GM20000 (cell line): ENCODE data around the gene SLC44A5.
"Not testable (repeated sequence)": the region's sequence is repeated elsewhere in the genome, so short reads cannot be mapped to it uniquely, and the experiment has no call there.

ENCODE experiments used
- DNase-seq: peaks from one replicate; pipeline ENCODE4 v3.0.0; 2012; ENCODE audit warnings: low spot score
- CTCF ChIP-seq: IDR thresholded peaks from 2 replicates; pipeline ENCODE4 v1.5.1; 2012; ENCODE audit warnings: mild to moderate bottlenecking, control low read depth; ENCODE audit errors: extremely low read depth, missing control alignments

SLC44A5 gene

GRCh38 chr1:75502776-75503175 is 108.1 kb downstream of the SLC44A5 start:
- TF ChIP-seq CTCF: no peak
- DNase-seq: no peak

DNA sequence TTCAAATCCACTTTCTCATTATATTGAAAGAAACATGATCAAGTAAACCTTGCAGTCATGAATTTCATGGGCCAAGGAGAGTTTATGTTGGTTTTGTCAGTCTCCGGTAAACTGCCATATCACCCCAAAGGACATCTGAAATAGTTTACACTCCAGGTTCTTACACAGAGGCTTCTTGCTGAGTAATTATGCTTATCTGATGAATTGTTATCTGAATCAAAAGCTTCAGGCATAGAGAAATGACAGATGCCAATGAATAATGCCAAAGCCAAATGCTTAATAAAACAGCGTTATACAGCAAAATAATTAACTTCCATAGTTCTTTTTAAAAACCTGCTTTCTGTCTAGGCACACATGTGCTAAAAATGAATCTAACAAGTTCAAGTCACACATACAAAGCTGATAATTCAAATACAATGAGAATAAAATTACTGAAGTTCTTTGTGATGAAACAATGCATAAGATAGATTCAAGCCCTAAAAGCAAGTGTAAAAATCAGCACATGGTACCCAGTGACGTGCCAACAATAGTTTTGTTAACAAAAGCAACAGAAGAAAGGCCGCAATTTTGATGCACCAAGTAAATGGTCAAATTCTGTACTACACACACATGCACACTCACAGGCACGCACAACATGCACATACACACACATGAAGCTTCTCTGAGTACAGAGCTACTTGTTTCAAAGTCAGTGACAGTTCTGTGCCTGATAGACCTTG is 109.2 kb downstream of the SLC44A5 start:
- DNase-seq: no peak
- no peak for TF ChIP-seq CTCF

GRCh38 chr1:75492011-75492410 is 118.9 kb downstream of the SLC44A5 start:
- no peak for TF ChIP-seq CTCF
- no peak for DNase-seq

- no peak for TF ChIP-seq CTCF
- DNase-seq: no peak
Measured at GRCh38 chr1:75487399-75487798, 123.5 kb downstream of the SLC44A5 start.

DNA sequence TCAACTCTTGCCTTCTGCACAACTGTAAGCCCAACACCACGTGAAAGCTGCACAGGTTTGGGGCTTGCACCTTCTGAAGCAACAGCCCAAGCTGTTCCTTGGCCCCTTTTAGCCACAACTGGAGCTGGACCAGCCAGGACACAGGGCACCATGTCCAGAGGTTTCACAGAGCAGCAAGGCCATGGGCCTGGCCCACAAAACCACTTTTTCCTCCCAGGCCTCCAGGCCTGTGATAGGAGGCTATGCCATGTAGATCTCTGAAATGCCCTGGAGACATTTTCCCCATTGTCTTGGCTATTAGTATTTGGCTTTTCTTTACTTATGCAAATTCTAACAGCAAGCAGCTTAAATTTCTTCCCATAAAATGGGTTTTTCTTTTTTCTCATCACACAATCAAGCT is 126.1 kb downstream of the SLC44A5 start:
- DNase-seq: no peak
- no peak for TF ChIP-seq CTCF

DNA sequence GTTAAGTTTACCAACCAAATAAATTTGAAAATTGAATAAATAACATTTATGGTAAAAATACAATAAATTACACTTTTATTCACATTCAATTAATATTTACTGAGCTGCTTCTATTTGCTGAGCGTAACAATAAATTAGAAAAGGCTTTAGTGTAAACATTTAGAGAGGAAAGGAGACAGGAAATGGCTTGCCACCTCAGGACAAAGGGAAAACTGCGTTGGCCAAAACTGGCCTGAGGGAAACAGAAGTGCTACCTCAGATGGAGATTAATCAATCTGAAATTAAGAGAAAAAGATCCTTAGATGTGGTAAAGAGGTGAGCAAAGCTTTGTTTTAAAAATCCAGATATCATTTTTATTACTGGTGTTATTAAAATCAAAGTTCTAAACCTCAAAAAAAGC is 128.0 kb downstream of the SLC44A5 start:
- no peak for TF ChIP-seq CTCF

DNA sequence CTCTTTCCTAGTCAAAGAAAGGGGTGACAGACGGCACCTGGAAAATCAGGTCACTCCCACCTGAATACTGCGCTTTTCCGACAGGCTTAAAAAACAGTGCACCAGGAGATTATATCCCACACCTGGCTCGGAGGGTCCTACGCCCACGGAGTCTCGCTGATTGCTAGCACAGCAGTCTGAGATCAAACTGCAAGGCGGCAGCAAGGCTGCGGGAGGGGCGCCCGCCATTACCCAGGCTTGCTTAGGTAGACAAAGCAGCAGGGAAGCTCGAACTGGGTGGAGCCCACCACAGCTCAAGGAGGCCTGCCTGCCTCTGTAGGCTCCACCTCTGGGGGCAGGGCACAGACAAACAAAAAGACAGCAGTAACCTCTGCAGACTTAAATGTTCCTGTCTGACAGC is 134.4 kb downstream of the SLC44A5 start:
- DNase-seq: not testable (repeated sequence)

More for the DNA sequence above, 128.0 kb downstream of the SLC44A5 start:
- no peak for DNase-seq

DNA sequence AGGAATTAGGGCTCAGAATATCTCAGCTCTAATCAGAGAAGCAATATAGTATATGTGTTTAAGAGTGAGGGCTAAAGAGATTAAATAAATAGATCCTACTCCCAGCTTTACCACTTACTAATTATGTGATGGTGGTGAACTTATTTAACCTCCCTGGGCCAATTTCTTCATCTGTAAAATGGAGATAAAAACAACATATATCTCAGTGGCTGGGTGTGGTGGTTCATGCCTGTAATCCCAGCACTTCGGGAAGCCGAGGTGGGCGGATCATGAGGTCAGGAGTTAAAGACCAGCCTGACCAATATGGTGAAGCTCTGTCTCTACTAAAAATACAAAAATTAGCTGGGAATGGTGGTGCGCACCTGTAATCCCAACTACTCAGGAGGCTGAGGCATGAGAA is 135.2 kb downstream of the SLC44A5 start:
- DNase-seq: no peak
- no peak for TF ChIP-seq CTCF
